Measurements from ENCODE around the gene DOCK10.

DNA sequence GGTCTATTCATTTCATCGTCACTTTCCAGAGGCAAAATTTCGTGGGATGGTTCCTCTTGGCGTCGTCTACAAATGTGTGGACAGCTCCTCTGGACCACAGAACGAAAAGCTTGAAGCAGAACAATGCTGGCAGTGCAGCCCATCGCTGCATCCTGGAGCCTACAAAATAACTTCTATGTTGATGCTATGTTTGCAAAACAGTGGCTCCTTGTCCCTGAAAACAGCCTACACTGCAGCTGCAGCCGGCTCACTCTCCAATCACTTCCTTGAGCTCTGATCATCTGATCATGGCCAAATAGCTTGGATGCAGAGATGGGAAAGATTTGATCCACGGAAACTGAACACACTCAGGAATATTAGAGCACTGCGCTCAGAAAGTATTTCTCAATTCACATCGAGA is 60.0 kb downstream of the DOCK10 start:
- TF ChIP-seq NFIC (IDR thresholded peaks at IDR 0.05) (no peak), FOXM1 (IDR thresholded peaks at IDR 0.05; ENCODE audit: borderline replicate concordance, low read depth) (no peak)

Measured in Ishikawa (cell line).